Measurements from ENCODE around the gene CLIC1. TPM values are rescaled to one million over a fixed set of nuclear protein-coding genes. Genes with fewer than 3 reads are reported as not detected.
A peak's percentile ranks its signal among the peaks of the same experiment; 100 is the strongest.

CLIC1 gene
- total and polyA plus RNA-seq, 2 experiments from 2014 or later, result 269 to 296 TPM

- Histone ChIP-seq H3K9me2 (ENCODE audit: insufficient read depth) (no peaks in the 10 kb centered on the region), H3K27me3 (ENCODE audit: insufficient read depth) (no peaks in the 10 kb centered on the region), H3K4me2 (no peak overlapping the region), H3K4me3 (no peak overlapping the region), H3K27ac (ENCODE audit: low read depth) (no peak overlapping the region), H3K36me3 (ENCODE audit: insufficient read depth) (no peaks in the 10 kb centered on the region), H4K20me1 (replicated peaks; ENCODE audit: insufficient read depth) (no peaks in the 10 kb centered on the region), H3K79me2 (replicated peaks; ENCODE audit: insufficient read depth) (no peaks in the 10 kb centered on the region), H3F3A (replicated peaks; ENCODE audit: low read depth) (no peaks in the 10 kb centered on the region), H3K4me1 (ENCODE audit: insufficient read depth) (peaks cover 20% of the 10 kb centered on the region), H2AFZ (no peak overlapping the region)
- peaks cover 26% of the 10 kb centered on the region for H3K4me1 Mint-ChIP-seq
- ATAC-seq, result no peak
- no peak overlapping the region for H3K4me3 Mint-ChIP-seq
- no peaks in the 10 kb centered on the region for H3K36me3 Mint-ChIP-seq (ENCODE audit: low read depth)
- peaks cover 18% of the 10 kb centered on the region for H3K27me3 Mint-ChIP-seq (ENCODE audit: insufficient read depth, low read depth, poor library complexity)
- H3K9me3 Mint-ChIP-seq, result no peaks in the 10 kb centered on the region
- no peak overlapping the region for H3K27ac Mint-ChIP-seq
- TF ChIP-seq CTCF (conservative IDR thresholded peaks at IDR 0.05; ENCODE audit: low read depth in 2 of 2) (0 out of 4 replicates have a peak, but pooled peaks of 1 of the 2 experiments have one; percentile 18), POLR2AphosphoS5 (IDR thresholded peaks at IDR 0.05; ENCODE audit: low read depth) (no peak)
- DNase-seq (ENCODE audit: low spot score), result no peak
Measured at GRCh38 chr6:31712296-31712695, 24.0 kb downstream of the CLIC1 start.

GRCh38 chr6:31711233-31711632 is 25.1 kb downstream of the CLIC1 start:
- Histone ChIP-seq H3K79me2 (replicated peaks; ENCODE audit: insufficient read depth) (no peaks in the 10 kb centered on the region), H3K4me2 (no peak overlapping the region), H2AFZ (no peak overlapping the region), H3K9me2 (ENCODE audit: insufficient read depth) (no peaks in the 10 kb centered on the region), H3K36me3 (ENCODE audit: insufficient read depth) (no peaks in the 10 kb centered on the region), H3K4me3 (no peak overlapping the region), H4K20me1 (replicated peaks; ENCODE audit: insufficient read depth) (no peaks in the 10 kb centered on the region), H3K27ac (ENCODE audit: low read depth) (no peak overlapping the region), H3K27me3 (ENCODE audit: insufficient read depth) (no peaks in the 10 kb centered on the region), H3F3A (replicated peaks; ENCODE audit: low read depth) (no peaks in the 10 kb centered on the region), H3K4me1 (ENCODE audit: insufficient read depth) (peaks cover 20% of the 10 kb centered on the region)
- ATAC-seq (no peak), DNase-seq (ENCODE audit: low spot score) (no peak)
- Mint-ChIP-seq H3K4me1 (peaks cover 24% of the 10 kb centered on the region), H3K27ac (no peak overlapping the region), H3K36me3 (ENCODE audit: low read depth) (no peaks in the 10 kb centered on the region), H3K4me3 (no peak overlapping the region), H3K27me3 (ENCODE audit: insufficient read depth, low read depth, poor library complexity) (peaks cover 19% of the 10 kb centered on the region), H3K9me3 (no peaks in the 10 kb centered on the region)
- TF ChIP-seq CREB1 (CRISPR knock-in tag; IDR thresholded peaks at IDR 0.05; ENCODE audit: low read depth) (no peak), ZNF114 (CRISPR knock-in tag; IDR thresholded peaks at IDR 0.05) (no peak), CTCF (conservative IDR thresholded peaks at IDR 0.05; ENCODE audit: low read depth in 2 of 2) (no peak), JUNB (IDR thresholded peaks at IDR 0.05; ENCODE audit: unreplicated experiment) (no peak), ETS1 (IDR thresholded peaks at IDR 0.05) (no peak), EZH2phosphoT487 (IDR thresholded peaks at IDR 0.05; ENCODE audit: unreplicated experiment) (no peak), ZNF462 (CRISPR knock-in tag; IDR thresholded peaks at IDR 0.05) (no peak), POLR2AphosphoS5 (IDR thresholded peaks at IDR 0.05; ENCODE audit: low read depth) (no peak), STAT1 (IDR thresholded peaks at IDR 0.05; ENCODE audit: unreplicated experiment) (no peak)
